GM19324 (cell line): ENCODE results near the gene CRK.
"Not testable (repeated sequence)": the region's sequence is repeated elsewhere in the genome, so short reads cannot be mapped to it uniquely, and the experiment has no call there.

ENCODE experiments used
- ATAC-seq: cut with Tn5 transposase; IDR thresholded peaks from one replicate; pipeline ENCODE4 v1.9.1; 2021; ENCODE audit warnings: mild to moderate bottlenecking, moderate library complexity; ENCODE audit not compliant: unreplicated experiment, low FRiP score

The CRK gene

DNA sequence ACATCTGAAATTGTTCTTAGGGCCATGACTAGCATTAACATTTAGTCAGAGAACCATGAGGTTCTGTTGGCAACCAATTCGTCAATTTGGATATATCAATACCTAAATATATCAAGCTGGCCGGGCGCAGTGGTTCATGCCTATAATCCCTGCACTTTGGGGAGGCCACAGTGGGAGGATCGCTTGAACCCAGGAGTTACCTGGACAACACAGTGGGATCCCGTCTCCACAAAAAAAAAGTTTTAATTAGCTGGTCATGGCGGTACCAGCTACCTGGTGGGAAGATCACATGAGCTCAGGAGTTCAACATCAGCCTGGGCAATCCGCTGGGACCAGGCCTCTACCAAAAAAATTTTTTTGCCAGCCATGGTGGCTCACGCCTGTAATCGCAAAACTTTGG, 64.5 kb downstream of the CRK start:
- ATAC-seq = no peak

- ATAC-seq = no peak
Measured at GRCh38 chr17:1390432-1391367, 65.3 kb downstream of the CRK start.

DNA sequence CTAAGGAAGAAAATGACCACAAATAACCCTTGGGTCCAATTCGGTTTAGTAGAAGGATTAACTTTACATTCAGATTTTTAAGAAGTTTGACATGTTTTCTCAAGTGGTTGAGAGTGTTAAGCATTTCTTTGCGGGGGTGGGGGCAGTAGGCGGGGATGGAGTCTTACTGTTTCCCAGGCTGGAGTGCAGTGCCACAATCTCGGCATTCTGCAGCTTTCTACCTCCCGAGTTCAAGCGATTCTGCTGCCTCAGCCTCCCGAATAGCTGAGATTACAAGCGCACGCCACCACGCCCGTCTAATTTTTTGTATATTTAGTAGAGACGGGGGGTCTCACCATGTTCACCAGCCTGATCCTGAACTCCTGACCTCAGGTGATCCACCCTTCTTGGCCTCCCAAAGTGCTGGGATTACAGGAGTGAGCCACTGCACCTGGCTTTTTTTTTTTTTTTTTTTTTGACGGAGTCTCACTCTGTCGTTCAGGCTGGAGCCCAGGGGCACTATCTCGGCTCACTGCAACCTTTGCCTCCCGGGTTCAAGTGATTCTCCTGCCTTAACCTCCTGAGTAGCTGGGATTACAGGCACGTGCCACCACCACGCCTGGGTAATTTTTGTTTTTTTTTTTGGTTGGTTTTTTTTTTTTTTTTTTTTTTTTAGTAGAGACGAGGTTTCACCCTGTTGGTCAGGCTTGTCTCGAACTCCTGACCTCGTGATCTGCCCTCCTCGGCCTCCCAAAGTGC, 68.4 kb downstream of the CRK start:
- ATAC-seq = not testable (repeated sequence)

DNA sequence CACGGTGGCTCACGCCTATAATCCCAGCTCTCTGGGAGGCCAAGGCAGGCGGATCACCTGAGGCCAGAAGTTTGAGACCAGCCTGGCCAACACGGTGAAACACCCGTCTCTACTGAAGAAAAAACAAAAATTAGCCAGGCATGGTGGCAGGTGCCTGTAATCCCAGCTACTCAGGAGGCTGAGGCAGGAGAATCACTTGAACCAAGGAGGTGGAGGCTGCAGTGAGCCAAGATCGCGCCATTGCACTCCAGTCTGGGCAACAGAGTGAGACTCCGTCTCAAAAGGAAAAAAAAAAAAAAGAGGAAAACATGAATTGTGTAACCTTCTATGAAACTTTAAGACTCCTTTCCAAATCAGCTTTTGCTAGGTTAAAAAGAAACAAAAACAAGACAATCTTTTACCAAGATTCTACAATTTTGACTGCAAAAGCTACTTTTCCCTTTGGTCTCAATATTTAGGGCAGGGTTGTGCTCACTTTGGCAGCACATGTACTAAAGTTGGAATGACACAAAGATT, 69.3 kb downstream of the CRK start:
- not testable (repeated sequence) for ATAC-seq

GRCh38 chr17:1386265-1386664, 69.8 kb downstream of the CRK start:
- ATAC-seq = no peak

GRCh38 chr17:1385861-1386260, 70.2 kb downstream of the CRK start:
- ATAC-seq = no peak

DNA sequence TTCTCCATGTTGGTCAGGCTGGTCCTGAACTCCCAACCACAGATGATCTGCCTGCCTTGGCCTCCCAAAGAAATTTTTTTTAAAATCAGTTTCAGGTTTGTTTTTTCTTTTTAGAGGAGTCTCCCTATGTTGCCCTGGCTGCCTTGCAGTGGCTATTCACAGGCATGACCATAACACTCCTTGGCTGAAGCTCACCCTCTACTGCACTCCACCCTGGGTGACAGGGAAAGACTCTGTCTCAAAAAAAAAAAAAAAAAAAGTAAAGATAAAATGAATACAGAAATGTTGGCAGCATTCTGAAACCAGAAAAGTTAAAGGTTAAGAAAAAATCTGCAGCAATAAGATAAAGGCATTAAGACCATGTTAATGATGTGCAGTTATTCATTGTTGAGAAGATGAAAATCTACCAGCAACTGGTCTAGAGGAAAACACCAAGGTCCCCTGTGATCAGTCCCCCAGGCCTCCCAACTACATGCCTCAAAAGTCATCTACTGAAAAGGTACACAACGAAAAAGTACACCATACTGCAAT, 71.1 kb downstream of the CRK start:
- no peak for ATAC-seq

DNA sequence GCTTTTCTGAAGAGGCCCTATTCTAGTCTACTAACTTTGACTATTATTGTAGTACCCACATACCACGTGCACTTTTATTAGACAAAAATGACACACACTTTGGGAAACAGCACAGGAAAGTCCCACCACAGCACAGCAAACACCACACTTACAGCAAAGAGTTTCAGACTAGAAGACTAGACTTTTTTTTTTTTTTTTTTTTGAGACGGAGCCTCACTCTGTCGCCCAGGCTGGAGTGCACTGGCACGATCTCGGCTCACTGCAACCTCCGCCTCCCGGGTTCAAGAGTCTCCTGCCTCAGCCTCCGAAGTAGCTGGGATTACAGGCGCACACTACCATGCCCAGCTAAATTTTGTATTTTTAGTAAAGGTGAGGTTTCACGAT, 76.1 kb downstream of the CRK start:
- no peak for ATAC-seq

- ATAC-seq = no peak
Measured at GRCh38 chr17:1379208-1379929, 76.7 kb downstream of the CRK start.

- not testable (repeated sequence) for ATAC-seq
Measured at GRCh38 chr17:1378476-1378860, 77.6 kb downstream of the CRK start.

DNA sequence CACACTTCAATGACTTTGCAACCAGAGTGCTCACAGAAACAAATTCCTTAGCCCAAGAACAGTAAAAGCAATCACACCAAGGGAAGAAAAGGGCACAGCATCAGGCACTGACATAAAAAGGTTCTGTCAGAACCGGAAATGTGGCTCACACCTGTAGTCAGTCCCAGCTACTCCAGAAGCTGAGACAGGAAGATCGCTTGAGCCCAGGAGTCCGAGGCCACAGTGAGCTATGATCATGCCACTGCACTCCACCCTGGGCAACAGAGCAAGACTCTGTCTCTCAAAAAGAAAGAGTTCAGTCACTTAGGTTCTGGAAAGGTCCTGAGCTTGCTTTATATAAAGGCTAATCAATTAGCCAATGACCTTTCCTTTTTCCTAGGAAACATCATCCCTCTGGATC, 78.7 kb downstream of the CRK start:
- no peak for ATAC-seq

DNA sequence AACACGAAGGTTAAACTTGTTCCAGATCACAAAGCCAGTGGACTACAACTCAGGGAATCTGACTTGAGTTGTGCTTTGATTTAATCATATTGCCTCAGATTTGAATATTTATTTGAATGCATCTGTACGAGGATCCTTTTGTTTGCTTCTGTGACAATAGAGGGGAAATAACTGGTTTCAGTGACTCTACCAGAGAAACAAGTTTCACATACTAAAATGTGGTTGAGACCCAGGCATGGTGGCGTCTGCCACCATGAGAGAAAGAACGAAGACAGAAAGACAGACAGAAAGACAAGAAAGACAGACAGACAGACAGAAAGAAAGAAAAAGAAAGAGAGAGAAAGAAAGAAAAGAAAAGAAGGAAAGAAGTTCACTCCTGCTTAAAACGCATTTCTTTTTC, 80.0 kb downstream of the CRK start:
- no peak for ATAC-seq

DNA sequence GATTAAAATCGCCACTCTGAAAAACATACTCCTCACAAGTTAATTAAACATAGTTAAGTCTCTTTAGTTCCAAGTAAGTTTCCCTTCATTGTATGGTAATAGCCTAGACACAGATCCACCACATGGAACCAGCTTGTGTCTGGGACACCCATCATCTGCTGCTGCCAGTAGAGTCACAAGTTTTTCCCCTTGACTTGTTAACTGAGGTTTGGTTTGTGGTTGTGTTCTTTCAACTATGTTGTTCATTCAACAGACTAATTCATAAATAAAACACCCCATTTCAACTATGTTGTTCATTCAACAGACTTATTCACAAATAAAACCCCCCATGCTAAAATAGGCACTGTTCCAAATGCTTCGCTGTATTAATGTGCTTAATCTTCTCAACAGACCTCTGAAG, 80.4 kb downstream of the CRK start:
- ATAC-seq = no peak

GRCh38 chr17:1374431-1375177, 81.4 kb downstream of the CRK start:
- peak; percentile 44 for ATAC-seq

DNA sequence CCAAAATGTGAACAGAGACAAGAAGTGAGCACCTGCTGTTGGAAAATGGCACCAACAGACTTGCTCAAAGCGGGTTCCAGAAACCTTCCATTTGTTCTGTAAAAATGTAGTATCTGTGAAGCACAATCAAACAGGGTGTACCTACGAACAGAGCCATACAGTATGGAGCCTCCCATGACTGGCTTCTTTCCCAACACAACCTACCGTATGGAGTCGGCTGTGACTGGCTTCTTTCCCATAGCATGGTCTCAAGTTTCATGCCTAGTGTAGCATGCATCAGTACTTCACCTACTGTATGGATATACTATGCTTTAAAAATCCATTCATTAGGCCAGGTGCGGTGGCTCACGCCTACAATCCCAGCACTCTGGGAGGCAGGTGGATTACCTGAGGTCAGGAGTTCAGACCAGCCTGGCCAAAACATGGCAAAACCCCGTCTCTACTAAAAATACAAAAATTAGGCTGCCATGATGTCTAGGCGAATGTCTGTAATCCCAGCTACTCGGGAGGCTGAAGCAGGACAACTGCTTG, 82.3 kb downstream of the CRK start:
- no peak for ATAC-seq

DNA sequence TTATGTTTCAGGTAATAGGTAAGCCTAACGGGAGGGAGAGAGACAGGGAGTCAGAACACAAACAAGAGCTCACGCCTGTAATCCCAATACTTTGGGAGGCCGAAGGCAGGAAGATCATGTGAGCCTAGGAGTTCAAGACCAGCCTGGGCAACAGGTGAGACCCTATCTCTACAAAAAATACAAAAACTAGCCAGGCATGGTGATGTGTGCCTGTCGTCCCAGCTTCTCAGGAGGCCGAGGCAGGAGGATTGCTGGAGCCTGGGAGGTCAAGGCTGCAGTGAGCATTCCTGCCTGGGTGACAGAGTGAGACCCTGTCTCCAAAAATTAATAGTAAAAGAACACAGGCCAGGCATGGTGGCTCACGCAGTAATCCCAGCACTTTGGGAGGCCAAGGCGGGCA, 83.4 kb downstream of the CRK start:
- ATAC-seq = no peak

DNA sequence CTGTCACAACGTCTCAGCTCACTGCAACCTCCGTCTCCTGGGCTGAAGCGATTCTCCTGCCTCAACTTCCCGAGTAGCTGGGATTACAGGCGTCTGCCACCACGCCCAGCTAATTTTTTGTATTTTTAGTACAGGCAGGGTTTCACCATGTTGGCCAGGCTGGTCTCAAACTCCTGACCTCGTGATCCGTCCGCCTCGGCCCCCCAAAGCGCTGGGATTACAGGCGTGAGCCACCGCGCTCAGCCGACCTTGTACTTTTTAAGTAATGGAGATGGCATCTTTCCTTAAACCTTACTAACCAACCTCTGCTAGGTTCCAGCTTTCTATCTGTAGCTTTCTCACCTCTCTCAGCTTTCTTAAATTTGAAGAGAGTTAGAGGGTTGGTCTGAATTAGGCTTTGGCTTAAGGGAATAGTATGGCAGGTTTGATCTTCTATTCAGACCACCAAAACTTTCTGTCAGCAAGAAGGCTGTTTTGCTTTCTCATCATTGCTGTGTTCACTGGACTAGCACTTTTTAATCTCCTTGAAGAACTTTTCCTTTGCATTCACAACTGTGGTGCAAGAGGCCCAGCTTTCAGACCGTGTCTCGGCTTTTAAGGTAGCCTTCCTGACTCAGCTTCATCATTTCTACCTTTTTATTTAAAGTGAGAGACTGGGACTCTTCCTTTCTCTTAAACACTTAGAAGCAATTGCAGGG, 84.0 kb downstream of the CRK start:
- no peak for ATAC-seq
